ENCODE measurements around the gene SLIT3. TPM values are rescaled to one million over a fixed set of nuclear protein-coding genes. Genes with fewer than 3 reads are reported as not detected.

The SLIT3 gene
- total and polyA plus RNA-seq, 9 of the 15 experiments (the other 6 are each of a cell fraction or from before 2014, with no cell fraction given), result 0.01 to 0.04 TPM; not detected in 7

DNA sequence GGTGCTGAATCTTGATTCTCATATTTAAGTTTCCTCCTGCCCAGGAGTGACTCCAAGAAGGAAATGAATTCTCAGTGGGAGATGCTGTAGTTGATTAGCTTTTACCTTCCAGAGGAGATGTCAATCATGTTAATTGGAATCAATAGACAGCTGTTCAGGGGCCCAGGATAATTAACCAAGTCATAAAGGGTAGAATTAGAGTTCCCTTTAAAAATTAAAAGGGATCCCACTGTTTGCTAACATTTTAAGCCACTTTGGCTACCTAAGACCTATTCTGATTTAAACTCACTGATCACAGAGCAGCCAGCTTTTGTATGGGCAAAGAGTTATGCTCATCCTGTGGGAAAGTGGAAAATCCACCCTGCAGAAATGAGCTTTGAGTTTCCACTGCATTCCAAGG lies 249.6 kb downstream of the SLIT3 start (continued):
- TF ChIP-seq DDX20 (tag; IDR thresholded peaks at IDR 0.05; ENCODE audit: low read depth) (no peak), SETDB1 (IDR thresholded peaks at IDR 0.05; ENCODE audit: low read length) (no peak), CBFA2T3 (IDR thresholded peaks at IDR 0.05) (no peak), FOXK2 (conservative IDR thresholded peaks at IDR 0.05 in 1 of 2, IDR thresholded peaks at IDR 0.05 in 1 of 2; ENCODE audit: low read depth in 2 of 2) (no peak)
- TF ChIP-seq, protein P1, sequence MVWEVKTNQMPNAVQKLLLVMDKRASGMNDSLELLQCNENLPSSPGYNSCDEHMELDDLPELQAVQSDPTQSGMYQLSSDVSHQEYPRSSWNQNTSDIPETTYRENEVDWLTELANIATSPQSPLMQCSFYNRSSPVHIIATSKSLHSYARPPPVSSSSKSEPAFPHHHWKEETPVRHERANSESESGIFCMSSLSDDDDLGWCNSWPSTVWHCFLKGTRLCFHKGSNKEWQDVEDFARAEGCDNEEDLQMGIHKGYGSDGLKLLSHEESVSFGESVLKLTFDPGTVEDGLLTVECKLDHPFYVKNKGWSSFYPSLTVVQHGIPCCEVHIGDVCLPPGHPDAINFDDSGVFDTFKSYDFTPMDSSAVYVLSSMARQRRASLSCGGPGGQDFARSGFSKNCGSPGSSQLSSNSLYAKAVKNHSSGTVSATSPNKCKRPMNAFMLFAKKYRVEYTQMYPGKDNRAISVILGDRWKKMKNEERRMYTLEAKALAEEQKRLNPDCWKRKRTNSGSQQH (CRISPR knock-in tag; IDR thresholded peaks at IDR 0.05), result no peak

DNA sequence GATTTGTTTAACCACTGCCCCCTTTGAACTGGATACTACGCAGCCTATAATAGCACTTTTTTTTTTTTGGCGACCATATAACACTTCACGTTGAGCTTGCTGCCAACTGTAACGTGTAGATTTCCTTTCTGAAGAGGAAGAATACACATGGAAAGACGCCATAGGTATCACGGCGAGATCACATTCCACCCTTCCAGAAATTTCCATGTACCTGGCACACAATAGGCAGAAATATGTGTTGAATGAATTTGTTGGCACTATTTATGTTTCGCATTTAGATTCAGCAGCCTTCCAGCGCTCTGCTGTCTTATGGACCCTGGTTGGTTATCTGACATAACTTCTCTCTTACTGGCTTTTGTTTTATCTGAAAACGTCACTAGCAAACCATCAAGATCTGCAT lies 250.3 kb downstream of the SLIT3 start:
- Histone ChIP-seq H3K36me3 (ENCODE audit: control insufficient read depth, insufficient read depth, low read length) (no peaks in the 10 kb centered on the region), H3K4me3 (no peak overlapping the region), H3K4me2 (ENCODE audit: insufficient read depth, low read length) (no peak overlapping the region), H3K27ac (ENCODE audit: extremely low read depth, low read depth, low read length) (no peak overlapping the region), H3K9me1 (ENCODE audit: control insufficient read depth, insufficient read depth, low read length) (no peaks in the 10 kb centered on the region), H3K9ac (ENCODE audit: insufficient read depth in 1 of 2, low read depth in 2 of 2, low read length in 2 of 2) (no peak overlapping the region), H4K20me1 (replicated peaks; ENCODE audit: control insufficient read depth, insufficient read depth, low read length) (no peaks in the 10 kb centered on the region), H3K79me2 (ENCODE audit: control insufficient read depth, insufficient read depth, low read length) (no peaks in the 10 kb centered on the region), H3K27me3 (ENCODE audit: control insufficient read depth in 2 of 2, insufficient read depth in 2 of 2, low read length in 2 of 2) (peaks cover 0 to 6% of the 10 kb centered on the region in 2 experiments; a peak in 3 of 5 replicates), H3K4me1 (replicated peaks in 1 of 2; ENCODE audit: control insufficient read depth in 2 of 2, insufficient read depth in 2 of 2, low read length in 2 of 2) (no peaks in the 10 kb centered on the region), H3K9me3 (replicated peaks; ENCODE audit: control insufficient read depth, insufficient read depth, low read depth, low read length) (no peaks in the 10 kb centered on the region), H2AFZ (ENCODE audit: low read depth, low read length) (no peak overlapping the region)
- WGBS (ENCODE audit: insufficient coverage, low coverage, missing lambda C conversion rate), result 0% methylated on average over 10 of the region's 10 CpGs
- intact Hi-C loops (cut with micrococcal nuclease), result no loop called here
- CTCF ChIA-PET (ENCODE audit: low intra/inter-chr PET ratio), result no interaction called here
- no peak for ATAC-seq
- no peak for FAIRE-seq
- TF ChIP-seq SMAD4 (CRISPR knock-in tag; conservative IDR thresholded peaks at IDR 0.05) (no peak), BACH1 (tag; IDR thresholded peaks at IDR 0.05) (no peak)
- TF ChIP-seq, protein P2, sequence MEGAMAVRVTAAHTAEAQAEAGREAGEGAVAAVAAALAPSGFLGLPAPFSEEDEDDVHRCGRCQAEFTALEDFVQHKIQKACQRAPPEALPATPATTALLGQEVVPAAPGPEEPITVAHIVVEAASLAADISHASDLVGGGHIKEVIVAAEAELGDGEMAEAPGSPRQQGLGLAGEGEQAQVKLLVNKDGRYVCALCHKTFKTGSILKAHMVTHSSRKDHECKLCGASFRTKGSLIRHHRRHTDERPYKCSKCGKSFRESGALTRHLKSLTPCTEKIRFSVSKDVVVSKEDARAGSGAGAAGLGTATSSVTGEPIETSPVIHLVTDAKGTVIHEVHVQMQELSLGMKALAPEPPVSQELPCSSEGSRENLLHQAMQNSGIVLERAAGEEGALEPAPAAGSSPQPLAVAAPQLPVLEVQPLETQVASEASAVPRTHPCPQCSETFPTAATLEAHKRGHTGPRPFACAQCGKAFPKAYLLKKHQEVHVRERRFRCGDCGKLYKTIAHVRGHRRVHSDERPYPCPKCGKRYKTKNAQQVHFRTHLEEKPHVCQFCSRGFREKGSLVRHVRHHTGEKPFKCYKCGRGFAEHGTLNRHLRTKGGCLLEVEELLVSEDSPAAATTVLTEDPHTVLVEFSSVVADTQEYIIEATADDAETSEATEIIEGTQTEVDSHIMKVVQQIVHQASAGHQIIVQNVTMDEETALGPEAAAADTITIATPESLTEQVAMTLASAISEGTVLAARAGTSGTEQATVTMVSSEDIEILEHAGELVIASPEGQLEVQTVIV (CRISPR knock-in tag; IDR thresholded peaks at IDR 0.05; ENCODE audit: borderline replicate concordance), result no peak
- TF ChIP-seq, protein P3, sequence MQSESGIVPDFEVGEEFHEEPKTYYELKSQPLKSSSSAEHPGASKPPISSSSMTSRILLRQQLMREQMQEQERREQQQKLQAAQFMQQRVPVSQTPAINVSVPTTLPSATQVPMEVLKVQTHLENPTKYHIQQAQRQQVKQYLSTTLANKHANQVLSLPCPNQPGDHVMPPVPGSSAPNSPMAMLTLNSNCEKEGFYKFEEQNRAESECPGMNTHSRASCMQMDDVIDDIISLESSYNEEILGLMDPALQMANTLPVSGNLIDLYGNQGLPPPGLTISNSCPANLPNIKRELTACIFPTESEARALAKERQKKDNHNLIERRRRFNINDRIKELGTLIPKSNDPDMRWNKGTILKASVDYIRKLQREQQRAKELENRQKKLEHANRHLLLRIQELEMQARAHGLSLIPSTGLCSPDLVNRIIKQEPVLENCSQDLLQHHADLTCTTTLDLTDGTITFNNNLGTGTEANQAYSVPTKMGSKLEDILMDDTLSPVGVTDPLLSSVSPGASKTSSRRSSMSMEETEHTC (IDR thresholded peaks at IDR 0.05), result no peak
- TF ChIP-seq, protein P4, sequence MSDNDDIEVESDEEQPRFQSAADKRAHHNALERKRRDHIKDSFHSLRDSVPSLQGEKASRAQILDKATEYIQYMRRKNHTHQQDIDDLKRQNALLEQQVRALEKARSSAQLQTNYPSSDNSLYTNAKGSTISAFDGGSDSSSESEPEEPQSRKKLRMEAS (CRISPR knock-in tag; IDR thresholded peaks at IDR 0.05), result no peak
- DNase-seq (ENCODE audit: extremely low read depth in 1 of 4, low spot score in 3 of 4), result no peak
- POLR2A ChIA-PET, result no interaction called here
- BruUV-seq (replicated peaks), result no TSS peak
- in situ Hi-C loops (cut with MboI), result no loop called here
